Prostate gland (tissue), 2 donors: ENCODE measurements around the gene SPIN1.

ENCODE experiments used
- CTCF ChIP-seq, 4 experiments: fragments of 200-600 bp in 2 of 4; fragments of 450-650 bp in 2 of 4; sonication (generic) in 2 of 4; IDR thresholded peaks; 1 replicate in 3 of 4; 2 replicates in 1 of 4; pipeline ENCODE4 v1.5.1; 2016 to 2019; ENCODE audit warnings: antibody characterized with exemption in 4 of 4, mild to moderate bottlenecking in 2 of 4, moderate library complexity in 2 of 4
- POLR2A ChIP-seq: fragments of 450-650 bp; IDR thresholded peaks from one replicate; pipeline ENCODE4 v1.6.1; 2016; ENCODE audit warnings: antibody characterized with exemption, mild to moderate bottlenecking
- POLR2AphosphoS5 ChIP-seq: sonication (generic); formaldehyde crosslinking; IDR thresholded peaks from one replicate; pipeline ENCODE4 v1.6.1; 2017; ENCODE audit warnings: antibody characterized with exemption

DNA sequence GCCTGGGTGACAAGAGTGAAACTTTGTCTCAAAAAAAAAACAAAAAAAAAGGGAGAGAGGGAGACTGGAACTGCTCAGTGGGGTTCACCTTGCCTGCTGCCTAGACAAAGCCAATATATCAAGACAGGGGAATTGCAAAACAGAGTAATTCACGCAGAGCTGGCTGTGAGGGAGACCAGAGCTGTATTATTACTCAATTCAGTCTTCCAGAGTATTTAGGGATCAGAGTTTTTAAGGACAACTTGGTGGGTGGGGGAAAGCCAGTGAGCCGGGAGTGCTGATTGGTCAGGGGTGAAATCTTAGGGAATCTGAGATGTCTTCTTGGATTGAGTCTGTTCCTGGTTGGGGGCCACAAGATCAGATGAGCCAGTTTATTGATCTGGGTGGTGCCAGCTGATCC, 25.6 kb upstream of the SPIN1 start:
- TF ChIP-seq POLR2A: no peak
- no peak for TF ChIP-seq CTCF (IDR thresholded peaks at IDR 0.05)
- TF ChIP-seq POLR2AphosphoS5: no peak
